Urinary bladder (tissue), 4 donors: ENCODE measurements around the gene LACTBL1. TPM values are rescaled to one million over a fixed set of nuclear protein-coding genes. Genes with fewer than 3 reads are reported as not detected.
"Not testable (repeated sequence)": the region's sequence is repeated elsewhere in the genome, so short reads cannot be mapped to it uniquely, and the experiment has no call there.

Source experiments
- DNase-seq: peaks from one replicate; pipeline ENCODE4 v3.0.0-alpha.2; 2015; ENCODE audit errors: extremely low spot score
- H3K27ac ChIP-seq: one replicate; pipeline ENCODE4 v1.5.1; 2013; ENCODE audit warnings: low read depth, mild to moderate bottlenecking, moderate library complexity
- H3K36me3 ChIP-seq: one replicate; pipeline ENCODE4 v1.6.1; 2013; ENCODE audit warnings: mild to moderate bottlenecking, moderate library complexity; ENCODE audit not compliant: insufficient read depth
- H3K4me1 ChIP-seq: one replicate; pipeline ENCODE4 v1.6.1; 2013; ENCODE audit warnings: mild to moderate bottlenecking, moderate library complexity; ENCODE audit not compliant: insufficient read depth
- H3K4me3 ChIP-seq: one replicate; pipeline ENCODE4 v1.5.1; 2013; ENCODE audit warnings: low read depth, low read length
- WGBS: extraction: QIAGEN DNeasy Blood & Tissue Kit; methylation state at CpG from one replicate; pipeline ENCODE4 v1.1.7; 2013; 5-methylcytosine and 5-hydroxymethylcytosine counted together
- polyA plus RNA-seq: library from polyadenylated mRNA; stranded (reverse); fragments of 200-250 nt; gene quantifications from one replicate; pipeline ENCODE4 v1.2.3, GENCODE V29; 2013
- total RNA-seq: library from RNA; depleted of rRNA; stranded (reverse); fragments of >200 nt; gene quantifications from one replicate; pipeline ENCODE4 v1.2.3, GENCODE V29; 2014
- donor health status: healthy with polysubstance abuse.
- donor health status: healthy.

LACTBL1 gene
- total and polyA plus RNA-seq, 2 donors = not detected

- H3K4me1 ChIP-seq, H3K36me3 ChIP-seq, H3K4me3 ChIP-seq, DNase-seq, H3K27ac ChIP-seq: not testable (repeated sequence)
- 88% methylated on average over 5 of the region's 5 CpGs for WGBS
Measured at GRCh38 chr1:22945171-22945570, 27.5 kb downstream of the LACTBL1 start.

- no peak for DNase-seq
- Histone ChIP-seq H3K4me1 (no peaks in the 10 kb centered on the region), H3K36me3 (no peaks in the 10 kb centered on the region), H3K27ac (no peak overlapping the region), H3K4me3 (no peak overlapping the region)
- 81% methylated on average over 4 of the region's 4 CpGs for WGBS
Measured at GRCh38 chr1:22944346-22945055, 28.2 kb downstream of the LACTBL1 start.

- WGBS = 55% methylated on average over 2 of the region's 2 CpGs
- Histone ChIP-seq H3K36me3 (no peaks in the 10 kb centered on the region), H3K4me1 (no peaks in the 10 kb centered on the region), H3K4me3 (no peak overlapping the region), H3K27ac (no peak overlapping the region)
- DNase-seq = no peak
Measured at GRCh38 chr1:22941257-22941656, 31.4 kb downstream of the LACTBL1 start.

GRCh38 chr1:22936681-22937080 is 36.0 kb downstream of the LACTBL1 start:
- H3K4me3 ChIP-seq = no peak overlapping the region
- no peaks in the 10 kb centered on the region for H3K36me3 ChIP-seq
- 77% methylated on average over 2 of the region's 2 CpGs for WGBS
- no peaks in the 10 kb centered on the region for H3K4me1 ChIP-seq
- no peak overlapping the region for H3K27ac ChIP-seq
- no peak for DNase-seq

GRCh38 chr1:22935433-22935832 is 37.2 kb downstream of the LACTBL1 start:
- H3K27ac ChIP-seq = no peak overlapping the region
- no peak overlapping the region for H3K4me3 ChIP-seq
- no peaks in the 10 kb centered on the region for H3K4me1 ChIP-seq
- 97% methylated on average over 3 of the region's 3 CpGs for WGBS
- no peaks in the 10 kb centered on the region for H3K36me3 ChIP-seq
- DNase-seq = no peak

- Histone ChIP-seq H3K36me3 (no peaks in the 10 kb centered on the region), H3K4me1 (no peaks in the 10 kb centered on the region), H3K27ac (no peak overlapping the region), H3K4me3 (no peak overlapping the region)
- DNase-seq = no peak
- WGBS = 44% methylated on average over 4 of the region's 4 CpGs
Measured at GRCh38 chr1:22932803-22933470, 39.7 kb downstream of the LACTBL1 start.

- DNase-seq = no peak
- Histone ChIP-seq H3K4me1 (no peaks in the 10 kb centered on the region), H3K4me3 (no peak overlapping the region), H3K36me3 (no peaks in the 10 kb centered on the region), H3K27ac (no peak overlapping the region)
- WGBS = 42% methylated on average over 11 of the region's 11 CpGs
Measured at GRCh38 chr1:22930240-22930912, 42.3 kb downstream of the LACTBL1 start.

GRCh38 chr1:22925111-22925510 is 47.6 kb downstream of the LACTBL1 start:
- no peak for DNase-seq
- WGBS = 54% methylated on average over 9 of the region's 9 CpGs

GRCh38 chr1:22922640-22923039 is 50.0 kb downstream of the LACTBL1 start:
- Histone ChIP-seq H3K27ac (no peak overlapping the region), H3K4me3 (no peak overlapping the region), H3K36me3 (no peaks in the 10 kb centered on the region), H3K4me1 (no peaks in the 10 kb centered on the region)
- DNase-seq = no peak
- 100% methylated on average over 1 of the region's 1 CpG for WGBS

More at GRCh38 chr1:22925111-22925510, 47.6 kb downstream of the LACTBL1 start:
- Histone ChIP-seq H3K27ac (no peak overlapping the region), H3K36me3 (no peaks in the 10 kb centered on the region), H3K4me1 (no peaks in the 10 kb centered on the region), H3K4me3 (no peak overlapping the region)

- H3K4me3 ChIP-seq = no peak overlapping the region
- H3K36me3 ChIP-seq = no peaks in the 10 kb centered on the region
- H3K4me1 ChIP-seq = no peaks in the 10 kb centered on the region
- 74% methylated on average over 8 of the region's 8 CpGs for WGBS
- DNase-seq = no peak
- no peak overlapping the region for H3K27ac ChIP-seq
Measured at GRCh38 chr1:22921452-22922126, 51.1 kb downstream of the LACTBL1 start.

- Histone ChIP-seq H3K4me1 (no peaks in the 10 kb centered on the region), H3K36me3 (no peaks in the 10 kb centered on the region), H3K27ac (no peak overlapping the region), H3K4me3 (no peak overlapping the region)
- WGBS = 79% methylated on average over 8 of the region's 8 CpGs
- no peak for DNase-seq
Measured at GRCh38 chr1:22920734-22921451, 51.8 kb downstream of the LACTBL1 start.

GRCh38 chr1:22920026-22920733 is 52.5 kb downstream of the LACTBL1 start:
- no peaks in the 10 kb centered on the region for H3K4me1 ChIP-seq
- H3K4me3 ChIP-seq = no peak overlapping the region
- no peak overlapping the region for H3K27ac ChIP-seq
- WGBS = 86% methylated on average over 6 of the region's 6 CpGs
- DNase-seq = no peak
- no peaks in the 10 kb centered on the region for H3K36me3 ChIP-seq
